Measurements from ENCODE around the gene AKAP6.

AKAP6 gene

GRCh38 chr14:32669391-32669790 is 340.3 kb downstream of the AKAP6 start:
- DNase-seq (ENCODE audit: low read depth) = no peak

GRCh38 chr14:32675433-32675832 is 346.3 kb downstream of the AKAP6 start:
- no peak for DNase-seq (ENCODE audit: low read depth)

- no peak for DNase-seq (ENCODE audit: low read depth)
Observed at GRCh38 chr14:32677129-32677780, 348.2 kb downstream of the AKAP6 start.

- no peak for DNase-seq (ENCODE audit: low read depth)
Observed at GRCh38 chr14:32678088-32678487, 349.0 kb downstream of the AKAP6 start.

- no peak for DNase-seq (ENCODE audit: low read depth)
Observed at GRCh38 chr14:32679927-32680612, 351.0 kb downstream of the AKAP6 start.

- DNase-seq (ENCODE audit: low read depth) = no peak
Observed at GRCh38 chr14:32681598-32681997, 352.5 kb downstream of the AKAP6 start.

GRCh38 chr14:32682214-32682613 is 353.1 kb downstream of the AKAP6 start:
- no peak for DNase-seq (ENCODE audit: low read depth)

GRCh38 chr14:32683679-32684078 is 354.6 kb downstream of the AKAP6 start:
- DNase-seq (ENCODE audit: low read depth) = no peak

GRCh38 chr14:32688941-32689340 is 359.8 kb downstream of the AKAP6 start:
- DNase-seq (ENCODE audit: low read depth) = no peak

- DNase-seq (ENCODE audit: low read depth) = no peak
Observed at GRCh38 chr14:32692441-32692840, 363.3 kb downstream of the AKAP6 start.

GRCh38 chr14:32693114-32693513 is 364.0 kb downstream of the AKAP6 start:
- DNase-seq (ENCODE audit: low read depth) = no peak

GRCh38 chr14:32694795-32695449 is 365.8 kb downstream of the AKAP6 start:
- DNase-seq (ENCODE audit: low read depth) = no peak

- DNase-seq (ENCODE audit: low read depth) = no peak
Observed at GRCh38 chr14:32696325-32697091, 367.4 kb downstream of the AKAP6 start.

- DNase-seq (ENCODE audit: low read depth) = no peak
Observed at GRCh38 chr14:32697114-32697513, 368.0 kb downstream of the AKAP6 start.

GRCh38 chr14:32697704-32698103 is 368.6 kb downstream of the AKAP6 start:
- DNase-seq (ENCODE audit: low read depth) = no peak

GRCh38 chr14:32698831-32699230 is 369.7 kb downstream of the AKAP6 start:
- no peak for DNase-seq (ENCODE audit: low read depth)

GRCh38 chr14:32701475-32701874 is 372.4 kb downstream of the AKAP6 start:
- no peak for DNase-seq (ENCODE audit: low read depth)

GRCh38 chr14:32702088-32702487 is 373.0 kb downstream of the AKAP6 start:
- DNase-seq (ENCODE audit: low read depth) = no peak

GRCh38 chr14:32702562-32702961 is 373.5 kb downstream of the AKAP6 start:
- DNase-seq (ENCODE audit: low read depth) = no peak

- DNase-seq (ENCODE audit: low read depth) = no peak
Observed at GRCh38 chr14:32703183-32703621, 374.1 kb downstream of the AKAP6 start.

- DNase-seq (ENCODE audit: low read depth) = no peak
Observed at GRCh38 chr14:32706721-32707519, 377.8 kb downstream of the AKAP6 start.

All from CMK (cell line).